ENCODE measurements around the gene CD109. TPM values are rescaled to one million over a fixed set of nuclear protein-coding genes. Genes with fewer than 3 reads are reported as not detected.

The CD109 gene
- total RNA-seq, 1 donor from 2014 or later, result 26.0 TPM

DNA sequence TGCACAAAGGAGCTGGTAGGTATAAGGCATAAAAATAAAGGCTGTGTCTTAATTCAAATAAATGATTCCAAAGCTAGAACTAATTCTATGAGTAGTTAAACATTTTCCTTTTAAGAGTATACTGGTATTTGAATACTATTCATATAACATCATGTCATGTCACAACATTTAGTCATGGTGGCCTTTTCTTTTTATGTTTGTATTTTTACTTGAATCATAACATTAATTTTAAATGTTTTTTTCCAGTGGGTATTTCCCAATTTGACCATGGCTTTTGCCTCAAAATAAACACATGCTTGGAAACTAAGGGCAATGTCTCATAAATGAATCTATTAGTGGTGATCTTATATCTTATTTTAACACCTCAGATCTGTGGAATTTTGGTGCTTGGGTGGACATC is 177.1 kb downstream of the CD109 start:
- no peaks in the 10 kb centered on the region for H3K36me3 Mint-ChIP-seq (ENCODE audit: low read depth)
- no peak overlapping the region for H3K4me3 Mint-ChIP-seq (ENCODE audit: unreplicated experiment)
- DNase-seq (ENCODE audit: low spot score), result no peak
- no peak overlapping the region for H3K27ac Mint-ChIP-seq (ENCODE audit: unreplicated experiment)
- no peaks in the 10 kb centered on the region for H3K27me3 Mint-ChIP-seq (ENCODE audit: low read depth)
- no peaks in the 10 kb centered on the region for H3K4me1 Mint-ChIP-seq (ENCODE audit: low read depth)
- TF ChIP-seq, protein P1, sequence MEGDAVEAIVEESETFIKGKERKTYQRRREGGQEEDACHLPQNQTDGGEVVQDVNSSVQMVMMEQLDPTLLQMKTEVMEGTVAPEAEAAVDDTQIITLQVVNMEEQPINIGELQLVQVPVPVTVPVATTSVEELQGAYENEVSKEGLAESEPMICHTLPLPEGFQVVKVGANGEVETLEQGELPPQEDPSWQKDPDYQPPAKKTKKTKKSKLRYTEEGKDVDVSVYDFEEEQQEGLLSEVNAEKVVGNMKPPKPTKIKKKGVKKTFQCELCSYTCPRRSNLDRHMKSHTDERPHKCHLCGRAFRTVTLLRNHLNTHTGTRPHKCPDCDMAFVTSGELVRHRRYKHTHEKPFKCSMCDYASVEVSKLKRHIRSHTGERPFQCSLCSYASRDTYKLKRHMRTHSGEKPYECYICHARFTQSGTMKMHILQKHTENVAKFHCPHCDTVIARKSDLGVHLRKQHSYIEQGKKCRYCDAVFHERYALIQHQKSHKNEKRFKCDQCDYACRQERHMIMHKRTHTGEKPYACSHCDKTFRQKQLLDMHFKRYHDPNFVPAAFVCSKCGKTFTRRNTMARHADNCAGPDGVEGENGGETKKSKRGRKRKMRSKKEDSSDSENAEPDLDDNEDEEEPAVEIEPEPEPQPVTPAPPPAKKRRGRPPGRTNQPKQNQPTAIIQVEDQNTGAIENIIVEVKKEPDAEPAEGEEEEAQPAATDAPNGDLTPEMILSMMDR (IDR thresholded peaks at IDR 0.05), result no peak
- H3K9me3 Mint-ChIP-seq (ENCODE audit: low read depth), result peaks cover 2% of the 10 kb centered on the region

Other genes starting within 250 kb of the CD109 start
- gene CGAS, start 243.9 kb upstream of the CD109 start, total RNA-seq, result 1.0 to 1.7 TPM (median 1.6 TPM) in 3 replicates
- gene MTO1, start 234.5 kb upstream of the CD109 start, total RNA-seq, result 18.4 to 26.0 TPM (median 25.6 TPM) in 3 replicates
- 8,230 to 8,902 TPM (median 8,643 TPM) in 3 replicates for gene EEF1A1, start 175.2 kb upstream of the CD109 start, total RNA-seq
- 29.8 to 48.2 TPM (median 33.0 TPM) in 3 replicates for gene SLC17A5, start 42.2 kb upstream of the CD109 start, total RNA-seq

Data from chondrocyte (in vitro differentiated cells).